ENCODE results near the gene CCDC61.

The CCDC61 gene

GRCh38 chr19:46042252-46042883 is 47.1 kb downstream of the CCDC61 start:
- FAIRE-seq: no peak

- FAIRE-seq: no peak
Observed at GRCh38 chr19:46043519-46043918, 48.3 kb downstream of the CCDC61 start.

DNA sequence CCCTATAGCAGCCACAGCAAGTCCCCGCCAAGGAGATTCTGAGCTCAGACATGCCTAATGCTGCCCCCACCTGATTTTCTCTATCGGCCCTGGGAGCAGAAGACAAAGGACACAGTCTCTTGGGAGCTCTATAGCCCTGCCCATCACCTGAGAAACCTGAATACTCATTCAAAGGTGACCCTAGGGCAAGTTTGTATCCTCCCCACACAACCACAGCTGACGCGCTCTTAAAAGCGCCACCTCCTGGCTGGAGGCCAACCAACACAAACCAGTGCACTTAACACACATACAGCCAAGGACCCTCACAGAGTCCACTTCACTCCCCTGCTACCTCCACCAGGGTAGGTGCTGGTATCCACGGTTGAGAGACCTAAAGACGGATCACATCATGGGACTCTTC is 54.3 kb downstream of the CCDC61 start:
- no peak for FAIRE-seq

DNA sequence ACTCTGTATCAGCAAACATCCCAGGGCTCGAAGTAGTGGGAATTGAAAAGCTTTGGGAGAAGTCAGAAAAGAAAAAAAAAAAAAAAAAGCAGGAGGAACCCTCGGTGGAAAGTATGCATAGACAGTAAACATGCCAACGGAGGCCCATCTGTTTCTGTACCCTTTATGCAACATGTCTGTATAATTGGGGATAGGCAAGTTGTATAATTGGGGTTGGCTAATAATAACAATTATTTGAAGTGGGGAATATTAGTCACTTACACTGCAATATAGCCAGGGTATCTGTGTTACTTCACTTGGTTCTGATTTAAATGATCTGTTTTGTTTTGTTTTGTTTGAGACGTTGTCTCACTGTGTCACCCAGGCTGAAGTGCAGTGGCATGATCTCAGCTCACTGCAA is 57.6 kb downstream of the CCDC61 start:
- FAIRE-seq: no peak

DNA sequence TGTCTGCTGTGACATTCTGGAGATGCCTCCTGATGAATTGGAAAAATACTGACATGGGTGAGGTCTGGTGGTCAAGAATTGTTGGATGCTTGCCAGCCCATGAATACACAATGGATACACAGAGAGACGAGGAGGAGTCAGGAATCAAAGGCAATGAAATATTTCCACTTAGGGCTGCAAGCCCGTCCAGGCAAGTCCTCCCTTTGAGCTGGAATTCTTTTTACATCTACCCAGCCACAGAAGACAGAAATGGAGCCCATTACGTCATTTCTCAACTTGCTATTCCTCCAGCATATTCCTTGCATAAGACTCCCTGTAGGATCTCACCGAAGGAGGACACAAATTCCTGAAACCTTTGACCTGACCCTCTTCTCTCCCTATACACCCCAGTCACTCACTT is 61.3 kb downstream of the CCDC61 start:
- no peak for FAIRE-seq

GRCh38 chr19:46058778-46059177 is 63.5 kb downstream of the CCDC61 start:
- FAIRE-seq: no peak

GRCh38 chr19:46060012-46060411 is 64.7 kb downstream of the CCDC61 start:
- no peak for FAIRE-seq

GRCh38 chr19:46063201-46063600 is 67.9 kb downstream of the CCDC61 start:
- FAIRE-seq: no peak

DNA sequence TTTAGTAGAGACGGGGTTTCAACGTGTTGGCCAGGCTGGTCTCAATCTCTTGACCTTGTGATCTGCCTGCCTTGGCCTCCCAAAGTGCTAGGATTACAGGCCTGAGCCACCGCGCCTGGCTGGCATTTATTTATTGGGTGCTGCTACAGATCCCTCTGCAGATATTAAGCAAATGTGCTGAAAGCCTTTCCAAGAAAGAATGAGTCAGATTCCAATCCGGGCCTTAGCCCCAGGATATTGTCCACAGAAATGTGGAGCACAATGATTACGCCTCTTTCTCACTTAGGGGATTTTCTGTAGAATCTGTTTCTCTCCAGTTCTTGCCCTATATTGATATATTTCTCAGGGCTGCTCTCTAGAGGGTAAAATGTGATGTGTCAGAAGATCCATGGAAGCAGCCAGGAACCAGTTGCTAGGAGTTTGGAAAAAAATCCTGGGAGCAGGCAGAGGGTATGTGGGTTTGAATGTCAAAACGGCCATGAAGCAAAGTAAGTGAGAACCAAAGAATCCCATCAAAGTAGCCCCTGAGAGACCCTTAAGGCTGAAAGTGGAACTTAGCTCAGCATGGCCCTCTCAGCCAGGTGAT is 70.3 kb downstream of the CCDC61 start:
- no peak for FAIRE-seq

DNA sequence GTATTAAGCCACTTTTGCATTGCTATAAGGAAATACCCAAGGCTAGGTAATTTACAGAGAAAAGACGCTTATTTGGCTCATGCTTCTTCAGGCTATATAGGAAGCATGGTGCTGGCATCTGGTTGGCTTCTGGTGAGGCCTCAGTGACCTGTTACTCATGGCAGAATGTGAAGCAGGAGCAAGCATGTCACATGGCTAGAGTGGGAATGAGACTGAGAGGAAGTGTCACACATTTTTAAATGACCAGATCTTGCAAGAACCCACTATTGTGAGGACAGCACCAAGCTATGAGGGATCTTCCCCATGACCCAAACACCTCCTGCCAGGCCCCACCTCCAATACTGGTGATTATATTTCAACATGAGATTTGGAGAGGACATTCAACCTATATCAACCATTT is 71.2 kb downstream of the CCDC61 start:
- FAIRE-seq: no peak

DNA sequence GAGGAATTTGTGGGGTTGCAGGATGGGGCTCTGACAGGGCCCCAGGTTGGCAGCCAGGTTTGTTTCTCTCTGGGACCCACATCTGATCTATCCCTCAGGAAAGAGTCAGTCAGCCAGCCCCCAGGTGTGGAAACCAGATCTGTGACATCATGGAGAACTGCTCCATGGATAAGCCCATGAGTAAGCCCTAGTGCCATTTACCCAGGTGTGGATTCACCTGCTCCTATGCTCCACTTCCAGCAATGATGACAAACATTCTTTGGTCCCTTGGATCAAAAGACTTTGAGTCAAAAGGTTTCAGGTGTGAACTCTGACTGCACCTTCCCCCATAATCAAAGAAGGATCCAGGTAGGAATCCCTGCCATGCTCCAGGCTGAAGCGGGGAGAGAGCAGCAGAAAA is 72.4 kb downstream of the CCDC61 start:
- no peak for FAIRE-seq

Measured in A204.1 (cell line).